Subcutaneous adipose tissue (tissue), 4 donors: ENCODE results near the gene CHST4. TPM values are rescaled to one million over a fixed set of nuclear protein-coding genes. Genes with fewer than 3 reads are reported as not detected.

ENCODE experiments used
- CTCF ChIP-seq: fragments of 450-650 bp; IDR thresholded peaks from one replicate; pipeline ENCODE4 v1.5.1; 2016; ENCODE audit warnings: low read depth, mild to moderate bottlenecking, control low read depth, antibody characterized with exemption, moderate library complexity
- small RNA-seq: library from RNA; depleted of rRNA; stranded (forward); fragments of <200 nt; gene quantifications from one replicate; pipeline ENCODE3, GENCODE V24; 2016
- total RNA-seq, 4 donors: library from RNA; depleted of rRNA; stranded (reverse); fragments of >200 nt; gene quantifications; one replicate each; pipeline ENCODE4 v1.1.0, GENCODE V29; 2016

The CHST4 gene
- total RNA-seq, 4 donors from 2014 or later: 0.34 to 2.2 TPM; not detected in 2

GRCh38 chr16:71574702-71575101 is 48.5 kb downstream of the CHST4 start:
- TF ChIP-seq CTCF: no peak

DNA sequence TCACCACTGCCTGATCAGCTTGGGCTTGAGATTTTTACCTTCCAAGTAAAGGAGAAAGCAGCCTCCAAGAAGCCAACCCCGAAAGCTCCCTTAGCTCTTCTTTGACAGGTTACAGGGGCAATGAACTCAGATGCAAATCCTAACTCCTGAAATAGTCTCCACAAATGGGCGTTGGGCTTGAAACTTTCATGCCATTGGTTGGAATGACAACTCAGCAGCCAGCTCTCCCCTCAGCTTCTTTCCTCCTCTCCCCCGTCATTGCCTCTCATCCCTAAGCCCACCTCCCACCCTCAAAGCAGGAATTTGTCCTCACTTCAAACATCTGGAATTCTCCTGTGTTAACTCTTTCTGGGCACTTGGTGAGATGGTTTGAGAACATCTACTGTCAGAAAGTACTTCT is 50.7 kb downstream of the CHST4 start, which contains the start of gene TAT:
Gene TAT (minus strand): TSS at position 122 of the 400 bp plus-strand sequence. CDS start 677 bp downstream, outside the sequence.
- no peak for TF ChIP-seq CTCF

DNA sequence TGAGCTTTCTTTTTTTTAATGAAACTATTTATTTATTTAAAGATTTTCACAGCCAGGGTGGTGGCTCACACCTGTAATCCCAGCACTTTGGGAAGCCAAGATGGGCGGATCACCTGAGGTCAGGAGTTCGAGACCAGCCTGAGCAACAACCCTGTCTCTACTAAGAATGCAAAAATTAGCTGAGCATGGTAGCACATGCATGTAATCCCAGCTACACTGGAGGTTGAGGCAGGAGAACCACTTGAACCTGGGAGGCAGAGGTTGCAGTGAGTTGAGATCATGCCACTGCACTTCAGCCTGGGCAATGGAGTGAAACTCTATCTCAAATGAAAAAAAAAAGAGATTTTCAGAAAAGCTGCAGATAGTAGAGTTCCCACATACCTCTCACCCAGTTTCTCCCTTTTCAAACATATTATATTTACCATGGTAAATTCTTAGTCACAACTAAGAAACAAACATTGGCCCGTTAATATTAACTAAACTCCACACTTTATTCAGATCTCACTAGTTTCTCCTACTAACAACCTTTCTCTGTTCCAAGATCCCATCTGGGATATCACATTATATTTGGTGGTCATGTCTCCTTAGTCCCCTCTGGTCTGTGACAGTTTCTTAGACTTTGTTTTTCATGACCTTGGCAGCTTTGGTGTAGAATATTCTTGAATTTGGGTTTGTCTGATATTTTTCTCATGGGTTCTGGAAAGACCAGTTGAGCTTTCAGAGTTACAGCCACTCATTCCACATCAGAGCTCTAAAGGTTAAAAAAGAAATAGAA is 58.5 kb downstream of the CHST4 start:
- TF ChIP-seq CTCF: no peak

DNA sequence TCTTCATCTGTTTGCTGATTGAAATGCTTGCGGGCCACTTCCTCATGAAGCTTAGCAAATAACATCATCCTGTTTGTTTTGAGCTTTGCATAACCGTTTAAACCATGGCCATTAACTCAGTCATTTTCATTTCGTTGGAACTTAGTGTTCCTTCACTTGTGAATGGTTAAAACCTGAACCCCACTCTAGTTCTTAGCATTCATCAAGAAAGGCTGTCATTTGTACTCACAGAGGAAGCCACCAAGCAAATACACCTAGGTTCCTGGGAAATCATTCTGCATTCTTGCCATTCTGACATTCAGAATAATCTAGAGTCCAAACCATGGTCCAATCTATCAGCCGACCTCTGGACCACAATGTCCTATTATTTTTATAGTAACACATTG is 59.1 kb downstream of the CHST4 start:
- TF ChIP-seq CTCF: no peak

Small RNAs within 50 kb of the gene (small RNA-seq; reads per million reads assigned to genes)
- gene RNU6-1061P: not detected

Other genes starting within 250 kb of the CHST4 start
- 10 to 100 TPM; 18.3 to 34.2 (median 24.9) TPM for gene CMTR2, start 237.0 kb upstream of the CHST4 start, total RNA-seq
- 100 to 1,000 TPM in 2 of 4 donors, 10 to 100 TPM in 2; 58.5 to 297 (median 87.3) TPM for gene CALB2, start 167.7 kb upstream of the CHST4 start, total RNA-seq
- gene TLE7, start 84.4 kb upstream of the CHST4 start, total RNA-seq: not detected
- gene ZNF23, start 64.2 kb upstream of the CHST4 start, total RNA-seq: 10 to 100 TPM in 3 of 4 donors, 1 to 10 TPM in 1; 8.5 to 19.0 (median 13.5) TPM
- gene ZNF19, start 37.1 kb upstream of the CHST4 start, total RNA-seq: 10 to 100 TPM in 3 of 4 donors, 1 to 10 TPM in 1; 2.9 to 22.7 (median 19.4) TPM
- 1 to 10 TPM in 1 of 4 donors, under 1 TPM in 2, not detected in 1; 0.17 to 1.5 (median 0.75) TPM for gene TAT, start 50.7 kb downstream of the CHST4 start, total RNA-seq
- not detected for gene MARVELD3, start 99.8 kb downstream of the CHST4 start, total RNA-seq
- gene PHLPP2, start 198.3 kb downstream of the CHST4 start, total RNA-seq: 10 to 100 TPM in 2 of 4 donors, 1 to 10 TPM in 2; 9.0 to 12.1 (median 10.4) TPM